ENCODE data around the gene MRPL24.

Gene MRPL24

DNA sequence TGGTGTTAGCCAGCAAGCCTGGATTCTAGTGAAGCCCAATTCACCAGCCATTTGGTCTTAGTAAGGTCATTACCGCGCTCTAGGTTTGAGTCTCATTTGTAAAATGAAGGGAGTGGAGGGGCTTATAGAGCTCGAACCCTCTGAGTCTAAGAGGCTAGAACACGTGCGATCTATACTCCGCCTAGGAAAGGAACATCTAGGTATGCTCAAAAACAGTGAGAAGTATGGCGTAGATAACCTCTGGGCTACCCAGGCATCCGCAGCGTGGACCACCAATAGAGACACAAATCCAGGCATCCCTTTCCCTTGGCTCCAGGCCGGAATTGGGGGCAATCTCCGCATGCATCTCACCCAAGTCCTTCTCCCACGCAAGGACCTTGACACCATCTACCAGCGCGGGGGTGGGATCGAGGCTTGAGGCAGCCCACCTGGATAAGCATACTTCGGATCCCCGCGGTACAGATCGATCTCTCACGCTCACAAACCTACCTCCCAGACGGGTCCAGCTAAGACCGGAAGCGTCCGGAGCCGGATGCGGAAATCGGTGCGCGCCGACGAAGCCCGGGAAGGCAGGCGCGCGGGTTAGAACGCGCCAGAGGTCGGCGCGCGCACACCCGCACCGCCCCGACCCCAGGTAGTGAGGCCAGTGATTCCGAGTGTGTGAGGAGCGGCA, 12.8 kb downstream of the MRPL24 start, which contains the start of gene METTL25B:
TSS of gene METTL25B (plus strand) at position 544 of the 673 bp plus-strand sequence. CDS start 636 bp downstream, outside the sequence.
- H3K4me3 Mint-ChIP-seq, result no peak within 1 kb of the TSS
- no peaks in the 10 kb centered on the region for H3K9me3 Mint-ChIP-seq
- TF ChIP-seq, protein P1, sequence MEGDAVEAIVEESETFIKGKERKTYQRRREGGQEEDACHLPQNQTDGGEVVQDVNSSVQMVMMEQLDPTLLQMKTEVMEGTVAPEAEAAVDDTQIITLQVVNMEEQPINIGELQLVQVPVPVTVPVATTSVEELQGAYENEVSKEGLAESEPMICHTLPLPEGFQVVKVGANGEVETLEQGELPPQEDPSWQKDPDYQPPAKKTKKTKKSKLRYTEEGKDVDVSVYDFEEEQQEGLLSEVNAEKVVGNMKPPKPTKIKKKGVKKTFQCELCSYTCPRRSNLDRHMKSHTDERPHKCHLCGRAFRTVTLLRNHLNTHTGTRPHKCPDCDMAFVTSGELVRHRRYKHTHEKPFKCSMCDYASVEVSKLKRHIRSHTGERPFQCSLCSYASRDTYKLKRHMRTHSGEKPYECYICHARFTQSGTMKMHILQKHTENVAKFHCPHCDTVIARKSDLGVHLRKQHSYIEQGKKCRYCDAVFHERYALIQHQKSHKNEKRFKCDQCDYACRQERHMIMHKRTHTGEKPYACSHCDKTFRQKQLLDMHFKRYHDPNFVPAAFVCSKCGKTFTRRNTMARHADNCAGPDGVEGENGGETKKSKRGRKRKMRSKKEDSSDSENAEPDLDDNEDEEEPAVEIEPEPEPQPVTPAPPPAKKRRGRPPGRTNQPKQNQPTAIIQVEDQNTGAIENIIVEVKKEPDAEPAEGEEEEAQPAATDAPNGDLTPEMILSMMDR (IDR thresholded peaks at IDR 0.05; ENCODE audit: unreplicated experiment in 3 of 3), result no peak
- peak within 1 kb of the TSS; percentile 85 to 94 (median 91) for H3K27ac Mint-ChIP-seq
- H3K4me1 Mint-ChIP-seq, result peaks cover 23% of the 10 kb centered on the region
- no peaks in the 10 kb centered on the region for H3K27me3 Mint-ChIP-seq (ENCODE audit: low read depth)
- H3K36me3 Mint-ChIP-seq (ENCODE audit: low read depth), result peaks cover 19% of the 10 kb centered on the region

DNA sequence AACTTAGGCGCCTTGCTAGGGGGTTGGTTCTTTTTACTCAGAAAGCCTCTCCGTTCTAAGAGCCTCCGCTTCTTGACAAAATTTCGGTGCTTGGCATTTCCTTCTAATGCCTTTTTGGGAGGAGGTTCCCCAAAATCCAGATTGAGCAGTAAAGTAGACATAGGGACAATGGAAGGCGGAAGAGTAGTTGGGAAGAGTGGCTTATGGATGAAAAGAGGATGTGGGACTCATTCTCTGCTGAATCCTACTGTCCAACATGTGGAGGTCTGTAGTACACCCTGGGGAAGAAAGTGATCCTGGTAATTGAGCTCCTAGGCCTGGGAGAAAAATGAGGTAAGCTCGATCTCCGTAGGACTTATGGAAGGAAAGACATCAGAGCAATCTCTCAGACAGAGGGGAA, 13.4 kb downstream of the MRPL24 start:
- TF ChIP-seq, protein P1 (IDR thresholded peaks at IDR 0.05; ENCODE audit: unreplicated experiment in 3 of 3), result no peak
- no peak overlapping the region for H3K4me3 Mint-ChIP-seq
- peaks cover 23% of the 10 kb centered on the region for H3K4me1 Mint-ChIP-seq
- peak overlapping the region; percentile 85 to 94 (median 91) for H3K27ac Mint-ChIP-seq
- peaks cover 21% of the 10 kb centered on the region for H3K36me3 Mint-ChIP-seq (ENCODE audit: low read depth)
- H3K9me3 Mint-ChIP-seq, result no peaks in the 10 kb centered on the region
- no peaks in the 10 kb centered on the region for H3K27me3 Mint-ChIP-seq (ENCODE audit: low read depth)

DNA sequence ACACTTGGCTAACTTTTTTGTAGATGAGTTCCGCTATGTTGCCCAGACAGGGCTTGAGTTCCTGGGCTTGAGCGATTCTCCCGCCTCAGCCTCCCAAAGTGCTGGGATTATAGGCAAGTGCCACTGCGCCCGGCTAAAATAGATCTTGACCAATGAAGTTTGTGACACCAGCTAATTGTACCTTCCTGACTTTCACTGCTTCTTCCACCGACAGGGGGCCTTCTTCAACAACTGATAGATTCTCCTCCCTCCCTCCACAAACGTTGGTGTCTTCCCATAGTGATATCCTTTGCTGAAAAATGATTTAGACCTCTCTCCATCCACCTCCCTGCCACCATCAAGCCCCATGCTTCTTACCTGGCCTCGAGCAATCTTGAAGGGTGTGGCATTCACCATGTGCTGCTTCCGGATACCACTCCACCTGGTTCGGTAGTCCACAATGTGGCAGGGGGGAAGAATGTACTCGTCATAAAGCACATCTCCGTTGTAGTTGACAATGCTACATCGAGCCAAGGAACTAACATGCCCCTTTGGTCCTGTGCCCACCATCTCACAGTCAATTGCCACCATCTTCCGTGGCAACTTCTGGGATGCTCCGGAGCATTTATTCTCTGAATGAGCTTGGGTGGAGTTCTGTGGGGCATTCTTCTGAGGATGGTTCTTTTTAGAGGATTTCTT, 14.2 kb downstream of the MRPL24 start:
- Mint-ChIP-seq H3K9me3 (no peaks in the 10 kb centered on the region), H3K27me3 (ENCODE audit: low read depth) (no peaks in the 10 kb centered on the region), H3K4me3 (no peak overlapping the region), H3K4me1 (peaks cover 23% of the 10 kb centered on the region), H3K36me3 (ENCODE audit: low read depth) (peaks cover 21% of the 10 kb centered on the region), H3K27ac (no peak overlapping the region)
- TF ChIP-seq, protein P1 (IDR thresholded peaks at IDR 0.05; ENCODE audit: unreplicated experiment in 3 of 3), result peak; percentile 38 to 56 (median 51)

DNA sequence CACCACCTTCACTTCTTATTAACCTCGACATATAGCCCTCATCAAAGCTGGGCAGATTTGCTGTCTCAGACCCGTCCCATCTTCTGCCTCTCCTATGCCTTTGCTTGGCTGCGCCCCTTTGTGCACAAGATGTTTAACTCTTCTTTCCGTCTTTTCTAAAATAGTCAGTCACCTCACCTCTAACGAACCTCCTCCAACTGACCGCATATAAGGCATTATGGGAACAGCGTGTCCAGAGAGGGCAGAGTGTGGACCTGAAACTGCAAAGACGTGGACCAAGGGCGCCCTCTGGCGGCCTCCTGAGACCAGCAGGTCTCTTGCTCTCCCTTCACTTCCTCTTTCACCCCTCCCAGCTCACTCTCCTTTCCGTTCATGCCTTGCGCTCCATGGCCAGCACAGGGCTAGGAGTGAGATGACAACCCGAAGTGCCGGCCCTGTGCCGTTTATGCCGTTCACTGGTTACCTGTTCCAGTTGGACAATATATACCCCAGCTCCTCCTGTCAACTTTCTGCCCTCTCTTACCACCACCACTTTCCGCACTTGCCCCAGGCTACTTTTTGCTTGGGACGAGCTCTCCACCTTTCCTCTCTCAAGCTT, 15.1 kb downstream of the MRPL24 start:
- no peak overlapping the region for H3K4me3 Mint-ChIP-seq
- H3K36me3 Mint-ChIP-seq (ENCODE audit: low read depth), result peaks cover 24% of the 10 kb centered on the region
- peaks cover 23% of the 10 kb centered on the region for H3K4me1 Mint-ChIP-seq
- TF ChIP-seq, protein P1 (IDR thresholded peaks at IDR 0.05; ENCODE audit: unreplicated experiment in 3 of 3), result peak; percentile 89 to 95 (median 92)
- H3K27me3 Mint-ChIP-seq (ENCODE audit: low read depth), result no peaks in the 10 kb centered on the region
- H3K27ac Mint-ChIP-seq, result no peak overlapping the region
- H3K9me3 Mint-ChIP-seq, result no peaks in the 10 kb centered on the region

DNA sequence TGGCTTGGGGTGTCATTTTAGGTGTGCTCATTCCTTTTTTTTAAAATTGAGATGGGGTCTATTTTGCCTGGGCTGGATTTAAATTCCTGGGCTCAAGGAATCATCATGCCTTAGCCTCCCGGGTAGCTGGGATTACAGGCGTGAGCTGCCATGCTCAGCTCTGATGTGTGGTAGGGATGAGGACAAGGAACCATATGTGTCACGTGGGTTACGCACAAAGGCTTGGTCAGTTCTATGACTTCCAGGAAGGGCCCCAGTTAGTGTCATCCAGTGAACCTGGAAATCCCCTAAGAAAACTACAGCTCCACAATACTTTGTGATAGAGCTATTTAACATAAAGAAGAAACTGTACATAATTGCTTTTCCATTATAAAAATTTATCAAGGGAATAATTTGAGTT, 19.4 kb downstream of the MRPL24 start:
- TF ChIP-seq, protein P1 (IDR thresholded peaks at IDR 0.05; ENCODE audit: unreplicated experiment in 3 of 3), result no peak
- Mint-ChIP-seq H3K27ac (no peak overlapping the region), H3K27me3 (ENCODE audit: low read depth) (no peaks in the 10 kb centered on the region)

More for the DNA sequence above, 19.4 kb downstream of the MRPL24 start:
- no peaks in the 10 kb centered on the region for H3K9me3 Mint-ChIP-seq
- peaks cover 38% of the 10 kb centered on the region for H3K36me3 Mint-ChIP-seq (ENCODE audit: low read depth)
- H3K4me3 Mint-ChIP-seq, result no peak overlapping the region
- peaks cover 5% of the 10 kb centered on the region for H3K4me1 Mint-ChIP-seq
